GM12878 (cell line): ENCODE results near the gene CPNE5. TPM values are rescaled to one million over a fixed set of nuclear protein-coding genes. Genes with fewer than 3 reads are reported as not detected.

Experiments used
- ATAC-seq: fragments of 200-7000 bp; cut with Tn5 transposase; 3 replicates; pipeline ENCODE4 v1.9.1; 2020; ENCODE audit warnings: mild to moderate bottlenecking, moderate library complexity
- BruUV-seq: library from RNA; stranded (reverse); fragments of 400-500 nt; replicated peaks from 2 replicates; lab custom pipeline; 2021; lab: Mats Ljungman, UMichigan
- CTCF ChIA-PET: fragments of 300-600 bp; sonication (Branson Sonifier 250); formaldehyde crosslinking; extraction: SDS; loops from one replicate; lab custom pipeline; 2021; ENCODE audit warnings: inconsistent platforms; lab: Yijun Ruan, JAX
- POLR2A ChIA-PET: fragments of 350-600 bp; formaldehyde crosslinking; extraction: SDS; loops from one replicate; lab custom pipeline; 2021; ENCODE audit warnings: inconsistent platforms; lab: Charles Lee
- RAD21 ChIA-PET: fragments of 300-600 bp; sonication (Branson Sonifier 250); formaldehyde crosslinking; loops from one replicate; lab custom pipeline; 2023; ENCODE audit warnings: antibody characterized with exemption; ENCODE audit not compliant: unreplicated experiment; lab: Charles Lee
- SMC1A ChIA-PET: fragments of 300-600 bp; sonication (Branson Sonifier 250); formaldehyde crosslinking; loops from one replicate; lab custom pipeline; 2023; ENCODE audit not compliant: unreplicated experiment, uncharacterized antibody; lab: Charles Lee
- DNase-seq: peaks from one replicate; pipeline ENCODE4 v3.0.0-alpha.2; 2011; ENCODE audit warnings: low read depth, low spot score
- FAIRE-seq: peaks from 3 replicates; lab custom pipeline; 2011; peaks lifted over from hg19 to GRCh38; lab: Jason Lieb, UNC
- H2AFZ ChIP-seq: 2 replicates; pipeline ENCODE4 v1.6.0; 2011; ENCODE audit warnings: low read depth, low read length, control low read depth; ENCODE audit not compliant: control insufficient read depth
- H3K27ac ChIP-seq: 2 replicates; pipeline ENCODE4 v1.5.1; 2011; ENCODE audit warnings: control low read depth; ENCODE audit not compliant: control insufficient read depth, insufficient read depth
- H3K27me3 ChIP-seq, 2 experiments: replicated peaks in 1 of 2; 2 replicates each; pipeline versions ENCODE4 v1.6.0 to v1.6.1; 2011; ENCODE audit warnings: low read length in 1 of 2; ENCODE audit not compliant: control insufficient read depth in 2 of 2, insufficient read depth in 2 of 2
- H3K36me3 ChIP-seq, 2 experiments: 2 replicates each; pipeline ENCODE4 v1.5.1; 2011; ENCODE audit warnings: low read length in 1 of 2; ENCODE audit not compliant: control insufficient read depth in 2 of 2, insufficient read depth in 2 of 2
- H3K4me1 ChIP-seq: 2 replicates; pipeline ENCODE4 v1.6.1; 2011; ENCODE audit warnings: mild to moderate bottlenecking, low read length, moderate library complexity, mixed read lengths; ENCODE audit not compliant: control insufficient read depth, insufficient read depth
- H3K4me2 ChIP-seq: 2 replicates; pipeline ENCODE4 v1.6.0; 2011; ENCODE audit warnings: control low read depth; ENCODE audit not compliant: control insufficient read depth, insufficient read depth
- H3K4me3 ChIP-seq: fragments of 200-600 bp; sonication (generic); 2 replicates; pipeline ENCODE4 v1.5.1; 2016
- H3K79me2 ChIP-seq: 2 replicates; pipeline ENCODE4 v1.6.0; 2011; ENCODE audit warnings: low read length; ENCODE audit not compliant: control insufficient read depth, insufficient read depth
- H3K9ac ChIP-seq: 2 replicates; pipeline ENCODE4 v1.8.0; 2011; ENCODE audit warnings: low read length, control low read depth, mixed read lengths; ENCODE audit not compliant: control insufficient read depth, insufficient read depth
- H3K9me3 ChIP-seq: replicated peaks from 3 replicates; pipeline ENCODE4 v1.5.1; 2011; ENCODE audit warnings: mild to moderate bottlenecking, low read length; ENCODE audit not compliant: control insufficient read depth, insufficient read depth
- H4K20me1 ChIP-seq: 2 replicates; pipeline ENCODE4 v1.6.0; 2011; ENCODE audit not compliant: control insufficient read depth, insufficient read depth
- CREB1 ChIP-seq: IDR thresholded peaks from 2 replicates; pipeline ENCODE4 v1.6.1; 2012; ENCODE audit warnings: low read depth, mild to moderate bottlenecking, inconsistent platforms
- EZH2 ChIP-seq: IDR thresholded peaks from 2 replicates; pipeline ENCODE4 v1.6.1; 2012; ENCODE audit warnings: low read depth, mild to moderate bottlenecking, control low read depth, inconsistent platforms, low read length, borderline replicate concordance; ENCODE audit not compliant: control insufficient read depth
- KLF5 ChIP-seq: fragments of 450-650 bp; IDR thresholded peaks from 2 replicates; pipeline ENCODE4 v1.6.1; 2014; ENCODE audit warnings: mild to moderate bottlenecking; ENCODE audit not compliant: partially characterized antibody
- MXI1 ChIP-seq: fragments of 150-350 bp; IDR thresholded peaks from 2 replicates; pipeline ENCODE4 v1.6.1; 2011; ENCODE audit warnings: low read depth, mild to moderate bottlenecking, inconsistent platforms, low read length, improper control_type of control experiment
- MYB ChIP-seq: fragments of 150-350 bp; IDR thresholded peaks from 2 replicates; pipeline ENCODE4 v1.6.1; 2014; ENCODE audit warnings: mild to moderate bottlenecking, low read depth, low read length, borderline replicate concordance
- NFIC ChIP-seq: IDR thresholded peaks from 2 replicates; pipeline ENCODE4 v1.6.1; 2012; ENCODE audit warnings: low read depth, mild to moderate bottlenecking, inconsistent platforms, low read length, moderate library complexity
- PML ChIP-seq: IDR thresholded peaks from 2 replicates; pipeline ENCODE4 v1.6.1; 2012; ENCODE audit warnings: low read length, inconsistent platforms
- POLR2A ChIP-seq: IDR thresholded peaks from 2 replicates; pipeline ENCODE4 v1.6.1; 2011; ENCODE audit warnings: low read depth, mild to moderate bottlenecking, low read length
- RBBP5 ChIP-seq: fragments of 200-600 bp; sonication (generic); conservative IDR thresholded peaks from 2 replicates; pipeline ENCODE4 v1.6.1; 2016
- RUNX3 ChIP-seq: IDR thresholded peaks from 2 replicates; pipeline ENCODE4 v1.6.1; 2012; ENCODE audit warnings: low read length, inconsistent platforms
- SUPT20H ChIP-seq: IDR thresholded peaks from 2 replicates; pipeline ENCODE4 v1.6.1; 2011; ENCODE audit warnings: low read depth, mild to moderate bottlenecking, low read length, moderate library complexity, borderline replicate concordance; ENCODE audit not compliant: control insufficient read depth
- TAF1 ChIP-seq: IDR thresholded peaks from 2 replicates; pipeline ENCODE4 v1.6.1; 2011; ENCODE audit warnings: mild to moderate bottlenecking, low read depth, low read length, borderline replicate concordance
- TCF7 ChIP-seq: IDR thresholded peaks from 2 replicates; pipeline ENCODE4 v1.6.1; 2014; ENCODE audit warnings: antibody characterized with exemption, borderline replicate concordance
- ZNF217 ChIP-seq: fragments of 450-650 bp; IDR thresholded peaks from 2 replicates; pipeline ENCODE4 v1.6.1; 2017; ENCODE audit warnings: antibody characterized with exemption, mild to moderate bottlenecking
- ZNF384 ChIP-seq: IDR thresholded peaks from 2 replicates; pipeline ENCODE4 v1.6.1; 2012; ENCODE audit warnings: low read depth, mild to moderate bottlenecking, low read length, improper control_type of control experiment, borderline replicate concordance
- WGBS: methylation state at CpG from one replicate; pipeline ENCODE4 v1.1.6; 2016; ENCODE audit warnings: low lambda C conversion rate; ENCODE audit not compliant: insufficient replicate concordance, insufficient coverage; ENCODE audit errors: missing lambda C conversion rate; 5-methylcytosine and 5-hydroxymethylcytosine counted together
- in situ Hi-C: fragments of 300-500 bp; cut with MboI; formaldehyde crosslinking; loops from 9 replicates; pipeline ENCODE4 v1.14.3; 2018; ENCODE audit warnings: mixed read lengths
- intact Hi-C: fragments of 100-400 bp; cut with micrococcal nuclease; formaldehyde crosslinking; loops from one replicate; pipeline ENCODE4 v1.14.2; 2022; ENCODE audit not compliant: unreplicated experiment
- polyA plus RNA-seq, 11 experiments: library from polyadenylated mRNA; depleted of rRNA in 4 of 11; unstranded in 6 of 11; stranded (reverse) in 5 of 11; fragments of >200 nt; fragmentation: Nextera tagmentation in 4 of 11; fragmentation: Illumina TruSeq in 1 of 11; extraction: Ambion mirVana in 4 of 11; extraction: Trizol in 1 of 11; gene quantifications; 1 replicate in 1 of 11; 2 replicates in 10 of 11; pipeline versions ENCODE4 v1.2.1 to v1.2.3, GENCODE V29; 2011 to 2016; ENCODE audit warnings: inconsistent platforms in 2 of 11, missing spikeins in 2 of 11, low read depth in 1 of 11
- total RNA-seq, 4 experiments: library from RNA; depleted of rRNA in 3 of 4; stranded (reverse); fragments of >200 nt in 3 of 4; fragmentation: Illumina TruSeq in 1 of 4; extraction: Trizol in 1 of 4; gene quantifications; 2 replicates each; pipeline versions ENCODE4 v1.2.1 to v1.2.3, GENCODE V29; 2013 to 2021
- TF ChIP-seq, protein P1 (sequence below): IDR thresholded peaks from 2 replicates; pipeline ENCODE4 v1.6.1; 2011; ENCODE audit warnings: borderline replicate concordance, low read depth, mild to moderate bottlenecking, moderate library complexity, mixed read lengths, low read length; ENCODE audit not compliant: insufficient read depth; ENCODE audit errors: extremely low read length
- TF ChIP-seq, protein P2 (sequence below): IDR thresholded peaks from 2 replicates; pipeline ENCODE4 v1.6.1; 2011; ENCODE audit warnings: mild to moderate bottlenecking, low read depth, low read length, moderate library complexity; ENCODE audit not compliant: insufficient replicate concordance
- TF ChIP-seq, protein P3 (sequence below): fragments of 450-650 bp; IDR thresholded peaks from 2 replicates; pipeline ENCODE4 v1.6.1; 2016; ENCODE audit warnings: mild to moderate bottlenecking, moderate library complexity, borderline replicate concordance

CPNE5 gene
- total and polyA plus RNA-seq, 10 of the 15 experiments (the other 5 are each of a cell fraction or from before 2014, with no cell fraction given), result 2.4 to 39.1 (median 18.2) TPM

DNA sequence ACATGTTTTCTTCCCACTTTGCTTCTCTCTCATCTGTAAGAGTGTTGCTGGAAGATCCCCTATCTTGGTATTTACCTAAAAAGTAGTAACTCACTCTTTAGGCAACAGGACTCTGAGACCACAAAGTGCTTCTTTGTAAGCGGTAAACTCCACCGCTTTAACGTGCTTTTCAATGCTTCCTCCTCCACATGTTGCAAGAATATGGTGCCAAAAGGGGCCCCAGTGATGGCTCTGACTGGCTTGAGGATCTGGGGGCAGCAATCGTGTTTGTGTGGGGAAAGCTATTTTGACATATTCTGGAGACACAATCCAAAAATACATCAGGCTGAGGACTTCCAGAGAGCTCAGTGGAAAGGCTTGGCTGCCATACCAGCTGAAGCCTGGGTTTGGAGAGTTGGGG lies 12.4 kb upstream of the CPNE5 start:
- FAIRE-seq, result no peak
- ATAC-seq, result no peak
- H4K20me1 ChIP-seq, result no peaks in the 10 kb centered on the region
- POLR2A ChIA-PET, result no interaction called here
- no peaks in the 10 kb centered on the region for H3K4me1 ChIP-seq
- RAD21 ChIA-PET, result interaction anchor here (0.6 to 6.2 kb wide), 8 partner anchors 67 to 357 kb away, joined by 3 to 49 read pairs (median 4); no protein-coding TSS in a partner anchor
- SMC1A ChIA-PET, result interaction anchor here (0.7 to 7.2 kb wide), 10 partner anchors 13 to 237 kb away, joined by 3 to 106 read pairs (median 6); partner anchors contain the start of gene PPIL1
- H2AFZ ChIP-seq, result no peak overlapping the region
- H3K4me2 ChIP-seq, result no peak overlapping the region
- TF ChIP-seq SUPT20H (no peak), ZNF384 (no peak), NFIC (no peak), EZH2 (no peak), CREB1 (no peak), MXI1 (no peak), KLF5 (no peak), MYB (no peak), RBBP5 (no peak), ZNF217 (no peak), TAF1 (no peak), TCF7 (no peak), PML (no peak), POLR2A (no peak), RUNX3 (no peak)
- TF ChIP-seq, protein P1, sequence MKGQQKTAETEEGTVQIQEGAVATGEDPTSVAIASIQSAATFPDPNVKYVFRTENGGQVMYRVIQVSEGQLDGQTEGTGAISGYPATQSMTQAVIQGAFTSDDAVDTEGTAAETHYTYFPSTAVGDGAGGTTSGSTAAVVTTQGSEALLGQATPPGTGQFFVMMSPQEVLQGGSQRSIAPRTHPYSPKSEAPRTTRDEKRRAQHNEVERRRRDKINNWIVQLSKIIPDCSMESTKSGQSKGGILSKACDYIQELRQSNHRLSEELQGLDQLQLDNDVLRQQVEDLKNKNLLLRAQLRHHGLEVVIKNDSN, result no peak
- TF ChIP-seq, protein P2, sequence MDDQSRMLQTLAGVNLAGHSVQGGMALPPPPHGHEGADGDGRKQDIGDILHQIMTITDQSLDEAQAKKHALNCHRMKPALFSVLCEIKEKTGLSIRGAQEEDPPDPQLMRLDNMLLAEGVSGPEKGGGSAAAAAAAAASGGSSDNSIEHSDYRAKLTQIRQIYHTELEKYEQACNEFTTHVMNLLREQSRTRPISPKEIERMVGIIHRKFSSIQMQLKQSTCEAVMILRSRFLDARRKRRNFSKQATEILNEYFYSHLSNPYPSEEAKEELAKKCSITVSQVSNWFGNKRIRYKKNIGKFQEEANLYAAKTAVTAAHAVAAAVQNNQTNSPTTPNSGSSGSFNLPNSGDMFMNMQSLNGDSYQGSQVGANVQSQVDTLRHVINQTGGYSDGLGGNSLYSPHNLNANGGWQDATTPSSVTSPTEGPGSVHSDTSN, result no peak
- TF ChIP-seq, protein P3, sequence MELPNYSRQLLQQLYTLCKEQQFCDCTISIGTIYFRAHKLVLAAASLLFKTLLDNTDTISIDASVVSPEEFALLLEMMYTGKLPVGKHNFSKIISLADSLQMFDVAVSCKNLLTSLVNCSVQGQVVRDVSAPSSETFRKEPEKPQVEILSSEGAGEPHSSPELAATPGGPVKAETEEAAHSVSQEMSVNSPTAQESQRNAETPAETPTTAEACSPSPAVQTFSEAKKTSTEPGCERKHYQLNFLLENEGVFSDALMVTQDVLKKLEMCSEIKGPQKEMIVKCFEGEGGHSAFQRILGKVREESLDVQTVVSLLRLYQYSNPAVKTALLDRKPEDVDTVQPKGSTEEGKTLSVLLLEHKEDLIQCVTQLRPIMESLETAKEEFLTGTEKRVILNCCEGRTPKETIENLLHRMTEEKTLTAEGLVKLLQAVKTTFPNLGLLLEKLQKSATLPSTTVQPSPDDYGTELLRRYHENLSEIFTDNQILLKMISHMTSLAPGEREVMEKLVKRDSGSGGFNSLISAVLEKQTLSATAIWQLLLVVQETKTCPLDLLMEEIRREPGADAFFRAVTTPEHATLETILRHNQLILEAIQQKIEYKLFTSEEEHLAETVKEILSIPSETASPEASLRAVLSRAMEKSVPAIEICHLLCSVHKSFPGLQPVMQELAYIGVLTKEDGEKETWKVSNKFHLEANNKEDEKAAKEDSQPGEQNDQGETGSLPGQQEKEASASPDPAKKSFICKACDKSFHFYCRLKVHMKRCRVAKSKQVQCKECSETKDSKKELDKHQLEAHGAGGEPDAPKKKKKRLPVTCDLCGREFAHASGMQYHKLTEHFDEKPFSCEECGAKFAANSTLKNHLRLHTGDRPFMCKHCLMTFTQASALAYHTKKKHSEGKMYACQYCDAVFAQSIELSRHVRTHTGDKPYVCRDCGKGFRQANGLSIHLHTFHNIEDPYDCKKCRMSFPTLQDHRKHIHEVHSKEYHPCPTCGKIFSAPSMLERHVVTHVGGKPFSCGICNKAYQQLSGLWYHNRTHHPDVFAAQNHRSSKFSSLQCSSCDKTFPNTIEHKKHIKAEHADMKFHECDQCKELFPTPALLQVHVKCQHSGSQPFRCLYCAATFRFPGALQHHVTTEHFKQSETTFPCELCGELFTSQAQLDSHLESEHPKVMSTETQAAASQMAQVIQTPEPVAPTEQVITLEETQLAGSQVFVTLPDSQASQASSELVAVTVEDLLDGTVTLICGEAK, result no peak
- TF ChIP-seq, all 136 proteins: peak for 0
- BruUV-seq, result no TSS peak
- no peak overlapping the region for H3K4me3 ChIP-seq
- intact Hi-C loops, result loop anchor here (1.0 to 10.0 kb wide), 3 partner anchors 69 to 227 kb away; no protein-coding TSS in a partner anchor
- no peak for DNase-seq
- no peaks in the 10 kb centered on the region; the same call in 2 of the 3 replicates for H3K9me3 ChIP-seq
- no peak overlapping the region for H3K9ac ChIP-seq
- 73% methylated on average over 4 of the region's 4 CpGs for WGBS
- peaks cover 9 to 10% of the 10 kb centered on the region in 2 experiments; a peak in 3 of 4 replicates for H3K36me3 ChIP-seq
- CTCF ChIA-PET, result interaction anchor here (0.7 to 5.4 kb wide), 32 partner anchors 9 to 461 kb away, joined by 3 to 147 read pairs (median 6); partner anchors contain the start of gene PPIL1
- H3K27me3 ChIP-seq, result no peaks in the 10 kb centered on the region
- no peak overlapping the region for H3K27ac ChIP-seq
- H3K79me2 ChIP-seq, result no peaks in the 10 kb centered on the region
- in situ Hi-C loops, result no loop called here
